ENCODE results near the gene MAGED1.

MAGED1 gene, protein sequence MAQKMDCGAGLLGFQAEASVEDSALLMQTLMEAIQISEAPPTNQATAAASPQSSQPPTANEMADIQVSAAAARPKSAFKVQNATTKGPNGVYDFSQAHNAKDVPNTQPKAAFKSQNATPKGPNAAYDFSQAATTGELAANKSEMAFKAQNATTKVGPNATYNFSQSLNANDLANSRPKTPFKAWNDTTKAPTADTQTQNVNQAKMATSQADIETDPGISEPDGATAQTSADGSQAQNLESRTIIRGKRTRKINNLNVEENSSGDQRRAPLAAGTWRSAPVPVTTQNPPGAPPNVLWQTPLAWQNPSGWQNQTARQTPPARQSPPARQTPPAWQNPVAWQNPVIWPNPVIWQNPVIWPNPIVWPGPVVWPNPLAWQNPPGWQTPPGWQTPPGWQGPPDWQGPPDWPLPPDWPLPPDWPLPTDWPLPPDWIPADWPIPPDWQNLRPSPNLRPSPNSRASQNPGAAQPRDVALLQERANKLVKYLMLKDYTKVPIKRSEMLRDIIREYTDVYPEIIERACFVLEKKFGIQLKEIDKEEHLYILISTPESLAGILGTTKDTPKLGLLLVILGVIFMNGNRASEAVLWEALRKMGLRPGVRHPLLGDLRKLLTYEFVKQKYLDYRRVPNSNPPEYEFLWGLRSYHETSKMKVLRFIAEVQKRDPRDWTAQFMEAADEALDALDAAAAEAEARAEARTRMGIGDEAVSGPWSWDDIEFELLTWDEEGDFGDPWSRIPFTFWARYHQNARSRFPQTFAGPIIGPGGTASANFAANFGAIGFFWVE

GRCh38 chrX:51892921-51893745, at the start of gene MAGED1:
MAGED1 (plus strand) TSS chrX:51893623; CDS start chrX:51894305, 682 bp downstream.
- peak; percentile 85 for DNase-seq

DNA sequence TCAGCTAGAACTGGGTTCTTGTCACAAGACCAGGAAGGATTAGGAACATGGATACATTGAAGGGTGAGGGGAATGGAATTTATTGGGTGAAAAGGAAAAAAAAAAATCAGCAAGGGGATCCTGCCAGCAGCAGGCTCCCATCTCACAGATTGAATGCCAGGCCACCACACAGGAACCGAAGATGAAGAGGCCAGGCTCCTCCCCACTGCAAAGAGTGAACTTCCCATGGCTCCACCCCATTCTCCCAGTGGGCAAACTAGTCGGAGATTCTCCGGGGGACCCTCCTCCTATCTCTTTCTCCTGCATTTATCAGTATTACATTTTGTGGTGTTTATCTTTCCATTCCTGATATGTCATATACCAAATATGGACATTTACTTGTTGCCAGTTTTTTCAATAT, 46.0 kb upstream of the MAGED1 start:
- no peak for DNase-seq

GRCh38 chrX:51851507-51852085, 41.8 kb upstream of the MAGED1 start:
- DNase-seq, result no peak

DNA sequence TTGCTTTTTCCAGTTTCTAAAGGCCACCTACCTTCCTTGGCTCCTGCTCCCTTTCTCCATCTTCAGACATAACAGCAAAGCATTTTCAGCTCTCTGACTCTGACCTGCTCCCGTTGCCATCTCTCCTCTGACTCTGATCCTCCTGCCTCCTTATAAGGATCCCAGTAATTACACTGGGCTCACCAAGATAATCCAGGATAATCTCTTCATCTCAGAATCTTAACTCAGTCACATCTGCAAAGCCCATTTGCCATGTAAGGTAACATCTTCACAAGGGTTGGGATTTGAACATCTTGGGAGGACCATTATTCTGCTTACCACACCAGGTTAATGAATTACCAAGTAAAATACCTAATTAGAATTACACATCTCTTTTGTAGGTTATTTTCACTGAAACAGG, 41.3 kb upstream of the MAGED1 start:
- DNase-seq, result no peak

DNA sequence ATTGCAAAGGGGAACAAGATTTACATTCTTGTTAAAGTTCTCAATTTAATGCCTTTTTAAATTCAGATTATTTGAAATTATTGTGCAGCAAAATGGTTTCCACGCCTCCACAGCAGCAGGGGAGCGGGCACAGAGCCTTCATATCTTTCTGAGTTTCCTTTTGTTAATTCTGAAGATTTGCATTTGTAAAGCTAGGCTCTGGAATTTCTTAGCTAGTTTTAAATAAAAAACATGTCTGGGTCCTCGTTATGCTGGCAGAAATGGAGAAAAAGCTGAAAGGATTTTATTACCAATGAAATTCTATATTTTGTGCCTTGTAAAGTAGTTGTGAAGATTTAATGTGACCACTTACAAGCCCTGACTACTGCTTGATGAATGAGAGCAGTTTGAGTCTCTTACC, 40.8 kb upstream of the MAGED1 start:
- no peak for DNase-seq

DNA sequence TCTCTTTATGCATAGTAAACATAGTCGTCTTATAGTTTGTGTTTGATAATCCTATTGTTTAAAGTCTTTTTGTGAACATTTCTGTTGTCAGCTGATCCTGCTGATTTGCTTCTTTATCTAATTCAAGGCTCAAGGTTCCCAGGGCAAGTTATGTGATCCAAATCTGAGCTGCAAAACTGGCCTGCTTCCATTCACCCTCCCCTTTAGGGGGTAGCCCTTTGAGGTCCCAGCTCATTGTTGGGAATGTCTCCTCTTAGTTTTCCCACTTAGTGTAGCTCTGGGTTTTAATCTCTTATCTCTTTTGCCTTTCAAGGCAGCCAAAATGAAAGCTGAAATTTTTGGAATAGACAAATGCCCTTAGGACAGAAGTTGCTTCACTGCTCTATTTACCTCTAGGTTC, 40.2 kb upstream of the MAGED1 start:
- DNase-seq, result no peak

DNA sequence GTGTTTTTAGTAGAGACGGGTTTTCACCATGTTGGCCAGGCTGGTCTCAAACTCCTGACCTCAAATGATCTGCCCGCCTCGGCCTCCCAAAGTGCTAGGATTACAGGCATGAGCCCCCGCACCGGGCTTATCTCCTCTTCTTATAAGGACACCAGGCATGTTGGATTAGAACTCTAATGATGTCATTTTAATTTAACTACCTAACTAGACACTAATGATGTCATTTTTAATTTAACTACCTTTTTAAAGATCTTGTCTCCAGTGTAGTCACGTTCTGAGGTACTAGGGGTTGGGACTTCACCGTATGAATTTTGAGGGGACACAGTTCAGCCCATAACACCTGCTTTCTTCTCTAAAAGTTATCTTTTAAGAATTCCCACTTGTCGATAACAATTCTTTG, 37.7 kb upstream of the MAGED1 start:
- no peak for DNase-seq

DNA sequence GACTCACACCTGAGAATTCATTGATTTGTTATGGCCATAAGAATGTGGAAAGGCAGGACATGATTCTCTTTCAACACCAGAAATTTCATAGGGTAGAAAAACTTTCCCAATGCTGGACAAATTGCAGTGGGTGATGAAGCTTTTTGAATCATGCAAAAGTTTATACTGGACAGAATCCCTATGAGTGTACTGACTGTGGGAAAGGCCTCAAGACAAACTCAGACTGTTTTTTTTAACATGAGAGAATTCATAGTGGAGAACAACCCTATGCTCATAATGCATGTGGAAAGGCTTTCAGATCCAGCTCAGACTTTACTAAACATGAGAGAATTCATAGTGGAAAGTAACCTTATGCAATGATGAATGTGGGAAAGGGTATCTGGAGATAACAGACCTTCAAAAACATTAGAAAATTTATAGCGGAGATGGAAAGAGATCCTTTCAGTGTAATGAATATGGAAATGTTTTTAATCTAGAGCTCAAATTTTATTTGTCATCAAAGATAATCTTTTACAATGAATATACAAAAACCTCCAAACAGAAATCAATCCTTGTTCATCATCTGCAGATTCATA, 36.2 kb upstream of the MAGED1 start:
- DNase-seq, result no peak

GRCh38 chrX:51860679-51861078, 32.7 kb upstream of the MAGED1 start:
- no peak for DNase-seq

DNA sequence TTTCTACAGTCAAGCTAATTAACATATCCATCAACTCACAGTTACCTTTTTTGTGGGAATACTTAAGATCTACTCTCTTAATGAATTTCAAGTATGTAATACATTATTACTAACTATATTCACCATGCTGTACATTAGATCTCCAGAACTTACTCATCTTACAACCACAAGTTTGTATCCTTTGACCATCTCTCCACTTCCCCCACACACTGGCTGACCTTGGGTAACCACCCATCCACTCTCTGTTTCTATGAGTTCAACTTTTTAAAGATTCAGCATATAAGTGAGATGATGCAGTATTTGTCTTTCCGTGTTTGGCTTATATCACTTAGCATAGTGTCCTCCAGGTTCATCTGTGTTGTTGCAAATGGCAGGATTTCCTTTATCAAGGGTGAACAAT, 30.5 kb upstream of the MAGED1 start:
- no peak for DNase-seq

DNA sequence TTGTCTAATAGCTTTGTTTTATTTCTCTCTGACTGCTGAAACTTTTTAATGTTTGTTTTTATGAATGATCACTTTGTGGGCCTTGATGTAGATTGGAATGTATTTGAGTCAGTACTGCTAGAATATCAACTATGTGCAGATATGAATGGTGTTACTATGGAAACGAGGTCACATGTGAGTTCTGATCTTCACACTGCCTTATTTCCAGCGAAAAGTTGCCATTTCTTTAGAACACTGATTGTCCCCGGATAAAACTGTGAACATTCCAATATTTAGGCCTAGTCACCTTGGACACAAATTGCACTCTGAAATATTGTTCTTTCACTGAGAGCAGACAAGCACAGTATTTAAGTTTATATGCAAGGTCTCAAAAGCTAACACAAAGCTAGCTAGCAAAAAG, 27.2 kb upstream of the MAGED1 start:
- no peak for DNase-seq

DNA sequence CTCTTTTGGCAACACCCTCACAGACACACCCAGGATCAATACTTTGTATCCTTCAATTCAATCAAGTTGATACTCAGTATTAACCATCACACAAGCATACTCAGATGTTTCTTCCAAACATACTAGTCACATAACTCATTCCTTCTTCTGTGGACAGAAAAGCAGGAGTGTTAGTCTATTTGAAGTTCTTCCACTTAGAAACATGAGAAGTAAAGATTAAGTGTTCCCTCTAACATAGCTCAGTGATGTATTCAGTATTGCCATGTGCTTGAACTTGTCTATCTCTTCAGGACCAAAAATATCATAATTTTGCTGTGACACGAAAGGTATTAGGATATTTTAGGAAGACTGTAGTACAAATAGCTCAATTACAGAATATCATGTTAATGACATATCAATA, 25.8 kb upstream of the MAGED1 start:
- DNase-seq, result no peak

GRCh38 chrX:51870354-51870753, 23.1 kb upstream of the MAGED1 start:
- no peak for DNase-seq

DNA sequence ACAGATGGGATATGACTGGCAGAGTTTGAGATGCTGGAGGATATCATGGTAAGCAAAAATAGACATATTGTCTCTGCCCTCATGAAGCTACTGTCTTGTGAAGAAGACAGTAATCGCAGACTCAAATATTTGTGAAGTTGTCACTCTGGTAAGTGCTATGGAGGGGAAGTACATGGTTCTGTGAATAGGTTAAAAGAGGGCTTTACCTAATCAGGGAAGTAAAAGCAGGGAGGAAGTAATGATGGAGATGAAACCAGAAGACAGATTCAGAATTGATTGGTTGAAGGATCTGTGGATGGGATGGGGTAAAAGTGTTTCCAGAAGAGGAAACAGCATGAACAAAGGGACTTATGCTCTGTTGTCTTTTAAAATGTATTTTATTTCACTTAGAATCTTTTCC, 19.3 kb upstream of the MAGED1 start:
- no peak for DNase-seq

- no peak for DNase-seq
These were observed 17.0 kb upstream of the MAGED1 start for GRCh38 chrX:51876441-51876840.

DNA sequence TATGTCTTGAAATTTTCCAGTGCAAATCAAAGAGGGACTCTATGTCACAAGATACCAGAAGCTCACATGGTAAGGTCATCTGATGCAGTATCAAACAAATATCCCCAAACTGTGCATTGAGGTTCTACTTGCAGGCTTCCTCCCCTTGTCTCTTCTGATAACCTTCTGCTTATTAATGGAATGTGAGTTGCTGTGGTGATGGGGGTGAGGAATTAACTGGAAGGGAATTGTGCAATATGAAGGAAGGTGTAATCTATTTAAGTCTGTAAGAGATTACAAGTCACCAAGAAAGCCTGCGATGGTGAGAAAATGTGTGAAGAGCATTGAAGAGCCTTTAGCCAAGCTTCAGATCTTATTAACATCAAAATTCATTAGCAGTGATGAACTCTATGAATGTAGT, 15.4 kb upstream of the MAGED1 start:
- DNase-seq, result no peak

DNA sequence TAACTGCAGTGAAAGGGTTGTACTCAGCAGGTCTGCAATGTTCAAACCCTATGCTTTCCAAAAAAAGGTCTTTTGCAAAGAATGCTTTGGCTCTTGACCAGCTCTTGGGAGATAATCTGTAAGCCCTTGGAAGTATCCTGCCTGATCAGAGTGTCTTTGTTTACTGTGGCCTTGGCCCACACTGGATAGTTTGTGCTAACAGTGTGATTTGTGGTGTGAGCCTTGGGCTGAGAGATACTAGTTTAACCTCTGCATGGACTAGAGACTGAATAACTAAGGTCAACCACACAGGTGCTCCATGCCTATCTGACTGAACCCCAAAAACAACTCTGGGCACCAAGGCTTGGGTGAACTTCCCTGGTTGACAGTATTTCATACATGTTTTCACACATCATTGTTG, 3.6 kb upstream of the MAGED1 start:
- DNase-seq, result no peak

DNA sequence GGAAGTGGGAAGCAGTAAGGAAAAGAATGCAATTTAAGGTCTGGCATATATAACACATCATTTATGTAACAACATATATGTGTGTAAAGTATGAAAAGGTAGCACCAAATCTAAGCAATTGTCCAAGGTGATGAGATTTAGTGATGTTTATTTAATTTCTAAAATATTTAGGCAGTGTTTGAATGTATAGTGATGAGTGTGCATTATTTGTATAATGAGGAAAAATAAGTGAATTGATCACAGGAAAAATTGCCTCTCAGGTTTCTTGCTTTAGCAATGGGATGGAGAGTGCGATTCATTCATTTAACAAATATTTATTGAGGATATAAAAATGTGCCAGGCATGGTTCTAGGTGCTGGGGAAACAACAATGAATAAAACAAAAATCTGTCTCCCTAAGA, 2.2 kb upstream of the MAGED1 start:
- DNase-seq, result no peak

DNA sequence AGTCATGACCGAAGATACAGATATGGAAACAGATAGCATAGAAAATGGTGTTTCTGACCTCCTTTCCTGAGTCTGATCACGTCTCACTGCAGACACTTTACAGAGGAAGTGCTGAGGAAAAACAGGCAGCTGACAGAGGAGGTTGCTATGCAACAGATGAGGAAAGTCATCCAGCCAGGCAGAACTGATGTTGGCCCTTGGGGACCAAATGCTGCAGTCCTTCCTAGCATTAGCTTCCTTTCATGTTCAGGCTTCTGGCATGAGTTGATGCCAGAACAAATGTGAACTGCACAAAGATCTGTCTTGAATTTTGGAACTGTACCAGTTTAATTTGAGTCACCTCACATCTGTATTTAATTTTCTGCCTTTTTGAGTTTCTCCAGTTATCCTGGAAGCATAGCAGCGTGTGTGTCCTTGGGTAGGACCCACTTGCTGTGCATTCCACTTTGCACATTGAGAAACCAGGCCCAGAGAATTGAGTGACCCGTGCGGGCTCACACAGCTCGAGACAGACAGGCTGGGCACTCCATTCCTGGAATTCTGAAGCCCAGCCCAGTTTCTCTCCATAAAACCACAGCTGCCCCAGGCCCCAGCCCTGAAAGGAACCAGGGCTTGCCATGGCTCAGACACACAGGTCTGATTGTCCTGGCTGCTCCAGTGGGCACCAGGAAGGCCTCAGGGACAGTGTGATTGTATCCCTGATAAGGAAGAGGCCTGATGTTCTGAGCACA, 1.4 kb upstream of the MAGED1 start:
- no peak for DNase-seq

GRCh38 chrX:51893931-51894696, 691 bp downstream of the MAGED1 start:
- DNase-seq, result no peak

- no peak for DNase-seq
These were observed 1.4 kb downstream of the MAGED1 start for GRCh38 chrX:51894697-51895336.

All from NCI-H2081 treated with DMSO at 0.1 percent for 48 hours (cell line).